CD4-positive, alpha-beta T cell treated with Interleukin-1 beta for 1 hour (primary cell): Measurements from ENCODE around the gene KIF5C.
A peak's percentile ranks its signal among the peaks of the same experiment; 100 is the strongest.

Source experiments
- DNase-seq, 2 donors: peaks; one replicate each; pipeline ENCODE4 v3.0.0-alpha.2; 2020 to 2022

The KIF5C gene

GRCh38 chr2:148996805-148997204, 121.8 kb downstream of the KIF5C start:
- no peak for DNase-seq

GRCh38 chr2:148998165-148998830, 123.3 kb downstream of the KIF5C start:
- no peak for DNase-seq

GRCh38 chr2:148998831-148999200, 123.8 kb downstream of the KIF5C start:
- DNase-seq = no peak

GRCh38 chr2:148999451-148999921, 124.5 kb downstream of the KIF5C start:
- DNase-seq = no peak

GRCh38 chr2:149000158-149000938, 125.3 kb downstream of the KIF5C start:
- DNase-seq = no peak

- DNase-seq = no peak
Observed at GRCh38 chr2:149001496-149001895, 126.5 kb downstream of the KIF5C start.

- no peak for DNase-seq
Observed at GRCh38 chr2:149002378-149002890, 127.4 kb downstream of the KIF5C start.

GRCh38 chr2:149002891-149003740, 128.1 kb downstream of the KIF5C start:
- DNase-seq = no peak

- no peak for DNase-seq
Observed at GRCh38 chr2:149004836-149005235, 129.8 kb downstream of the KIF5C start.

GRCh38 chr2:149005471-149006077, 130.5 kb downstream of the KIF5C start:
- DNase-seq = no peak

- DNase-seq = no peak
Observed at GRCh38 chr2:149006883-149007543, 132.0 kb downstream of the KIF5C start.

- DNase-seq = no peak
Observed at GRCh38 chr2:149008381-149008780, 133.4 kb downstream of the KIF5C start.

GRCh38 chr2:149009576-149010461, 134.8 kb downstream of the KIF5C start:
- DNase-seq = no peak

GRCh38 chr2:149012545-149012944, 137.5 kb downstream of the KIF5C start:
- DNase-seq = no peak

GRCh38 chr2:149015501-149015900, 140.5 kb downstream of the KIF5C start:
- no peak for DNase-seq

- DNase-seq = no peak
Observed at GRCh38 chr2:149015926-149016563, 141.0 kb downstream of the KIF5C start.

- DNase-seq = peak; percentile 63 to 68
Observed at GRCh38 chr2:149017116-149017985, 142.3 kb downstream of the KIF5C start.

GRCh38 chr2:149018981-149019380, 144.0 kb downstream of the KIF5C start:
- no peak for DNase-seq

- peak in 1 of 2 donors; percentile 11 for DNase-seq
Observed at GRCh38 chr2:149019768-149020167, 144.7 kb downstream of the KIF5C start.
